Prostate gland (tissue), 2 donors: ENCODE measurements around the gene LHCGR. TPM values are rescaled to one million over a fixed set of nuclear protein-coding genes. Genes with fewer than 3 reads are reported as not detected.
"Not testable (repeated sequence)": the region's sequence is repeated elsewhere in the genome, so short reads cannot be mapped to it uniquely, and the experiment has no call there.

ENCODE experiments used
- DNase-seq: peaks from one replicate; pipeline ENCODE4 v3.0.0-alpha.2; 2019; ENCODE audit warnings: low spot score
- H3K27ac ChIP-seq, 2 donors: fragments of 200-600 bp; sonication (generic); 2 replicates each; pipeline ENCODE4 v1.5.1; 2017 to 2019
- H3K27me3 ChIP-seq: fragments of 200-600 bp; sonication (generic); replicated peaks from 2 replicates; pipeline ENCODE4 v1.5.1; 2019; ENCODE audit not compliant: insufficient read depth
- H3K36me3 ChIP-seq, 2 donors: fragments of 200-600 bp; sonication (generic); 1 replicate in 1 of 2; 2 replicates in 1 of 2; pipeline versions ENCODE4 v1.5.1 to v1.8.1; 2017 to 2019
- H3K4me1 ChIP-seq: fragments of 200-600 bp; sonication (generic); replicated peaks from 2 replicates; pipeline ENCODE4 v1.5.1; 2019
- H3K4me3 ChIP-seq, 2 donors: fragments of 200-600 bp; sonication (generic); 2 replicates each; pipeline ENCODE4 v1.5.1; 2017 to 2019
- H3K9me3 ChIP-seq: fragments of 200-600 bp; sonication (generic); 2 replicates; pipeline ENCODE4 v1.5.1; 2017
- POLR2A ChIP-seq: fragments of 450-650 bp; IDR thresholded peaks from one replicate; pipeline ENCODE4 v1.6.1; 2016; ENCODE audit warnings: antibody characterized with exemption, mild to moderate bottlenecking
- POLR2AphosphoS5 ChIP-seq: sonication (generic); formaldehyde crosslinking; IDR thresholded peaks from one replicate; pipeline ENCODE4 v1.6.1; 2017; ENCODE audit warnings: antibody characterized with exemption
- WGBS: methylation state at CpG from one replicate; pipeline ENCODE4 v1.1.5; 2018; 5-methylcytosine and 5-hydroxymethylcytosine counted together
- intact Hi-C: fragments of 100-400 bp; cut with DNase I; formaldehyde crosslinking; loops from one replicate; pipeline ENCODE4 v1.14.2; 2022
- total RNA-seq, 2 donors: library from RNA; depleted of rRNA; stranded (reverse); fragments of >200 nt; gene quantifications; one replicate each; pipeline ENCODE4 v1.1.0, GENCODE V29; 2016
- TF ChIP-seq, protein P1 (sequence below), 4 experiments: fragments of 200-600 bp in 2 of 4; fragments of 450-650 bp in 2 of 4; sonication (generic) in 2 of 4; IDR thresholded peaks; 1 replicate in 3 of 4; 2 replicates in 1 of 4; pipeline ENCODE4 v1.5.1; 2016 to 2019; ENCODE audit warnings: antibody characterized with exemption in 4 of 4, mild to moderate bottlenecking in 2 of 4, moderate library complexity in 2 of 4

The LHCGR gene
- total RNA-seq, 2 donors from 2014 or later = 1.6 TPM; not detected in 1

DNA sequence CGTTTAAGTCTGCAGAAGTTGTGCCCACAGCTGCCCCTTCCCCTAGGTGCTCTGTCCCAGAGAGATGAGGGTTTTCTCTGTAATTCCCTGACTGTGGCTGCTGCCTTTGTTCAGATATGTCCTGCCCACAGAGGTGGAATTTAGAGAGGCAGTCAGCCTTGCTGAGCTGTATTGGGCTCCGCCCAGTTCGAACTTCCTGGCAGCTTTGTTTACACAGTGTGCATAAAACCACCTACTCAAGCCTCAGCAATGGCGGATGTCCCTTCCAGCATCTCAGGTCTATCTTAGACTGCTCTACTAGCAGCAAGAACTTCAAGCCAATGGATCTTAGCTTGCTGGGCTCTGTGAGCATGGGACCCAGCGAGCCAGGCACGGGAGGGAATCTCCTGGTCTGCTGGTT, 48.1 kb downstream of the LHCGR start:
- no peaks in the 10 kb centered on the region for H3K4me1 ChIP-seq
- 64% methylated on average over 6 of the region's 6 CpGs for WGBS
- H3K27me3 ChIP-seq = no peaks in the 10 kb centered on the region
- intact Hi-C loops = no loop called here
- H3K9me3 ChIP-seq = no peaks in the 10 kb centered on the region
- no peak overlapping the region for H3K27ac ChIP-seq
- TF ChIP-seq, protein P1, sequence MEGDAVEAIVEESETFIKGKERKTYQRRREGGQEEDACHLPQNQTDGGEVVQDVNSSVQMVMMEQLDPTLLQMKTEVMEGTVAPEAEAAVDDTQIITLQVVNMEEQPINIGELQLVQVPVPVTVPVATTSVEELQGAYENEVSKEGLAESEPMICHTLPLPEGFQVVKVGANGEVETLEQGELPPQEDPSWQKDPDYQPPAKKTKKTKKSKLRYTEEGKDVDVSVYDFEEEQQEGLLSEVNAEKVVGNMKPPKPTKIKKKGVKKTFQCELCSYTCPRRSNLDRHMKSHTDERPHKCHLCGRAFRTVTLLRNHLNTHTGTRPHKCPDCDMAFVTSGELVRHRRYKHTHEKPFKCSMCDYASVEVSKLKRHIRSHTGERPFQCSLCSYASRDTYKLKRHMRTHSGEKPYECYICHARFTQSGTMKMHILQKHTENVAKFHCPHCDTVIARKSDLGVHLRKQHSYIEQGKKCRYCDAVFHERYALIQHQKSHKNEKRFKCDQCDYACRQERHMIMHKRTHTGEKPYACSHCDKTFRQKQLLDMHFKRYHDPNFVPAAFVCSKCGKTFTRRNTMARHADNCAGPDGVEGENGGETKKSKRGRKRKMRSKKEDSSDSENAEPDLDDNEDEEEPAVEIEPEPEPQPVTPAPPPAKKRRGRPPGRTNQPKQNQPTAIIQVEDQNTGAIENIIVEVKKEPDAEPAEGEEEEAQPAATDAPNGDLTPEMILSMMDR (IDR thresholded peaks at IDR 0.05) = no peak
- H3K4me3 ChIP-seq = no peak overlapping the region
- DNase-seq = no peak
- no peaks in the 10 kb centered on the region for H3K36me3 ChIP-seq

DNA sequence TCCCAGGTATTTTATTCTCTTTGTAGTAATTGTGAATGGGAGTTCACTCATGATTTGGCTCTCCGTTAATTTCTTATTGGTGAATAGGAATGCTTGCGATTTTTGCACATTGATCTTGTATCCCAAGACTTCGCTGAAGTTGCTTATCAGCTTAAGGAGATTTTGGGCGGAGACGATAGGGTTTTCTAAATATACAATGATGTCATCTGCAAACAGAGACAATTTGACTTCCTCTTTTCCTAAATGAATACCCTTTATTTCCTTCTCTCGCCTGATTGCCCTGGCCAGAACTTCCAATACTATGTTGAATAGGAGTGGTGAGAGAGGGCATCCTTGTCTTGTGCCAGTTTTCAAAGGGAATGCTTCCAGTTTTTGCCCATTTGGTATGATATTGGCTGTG, 51.9 kb downstream of the LHCGR start:
- 91% methylated on average over 6 of the region's 6 CpGs for WGBS
- H3K9me3 ChIP-seq, H3K27me3 ChIP-seq, H3K4me3 ChIP-seq, intact Hi-C loops, H3K36me3 ChIP-seq, H3K4me1 ChIP-seq, H3K27ac ChIP-seq, DNase-seq: not testable (repeated sequence)

DNA sequence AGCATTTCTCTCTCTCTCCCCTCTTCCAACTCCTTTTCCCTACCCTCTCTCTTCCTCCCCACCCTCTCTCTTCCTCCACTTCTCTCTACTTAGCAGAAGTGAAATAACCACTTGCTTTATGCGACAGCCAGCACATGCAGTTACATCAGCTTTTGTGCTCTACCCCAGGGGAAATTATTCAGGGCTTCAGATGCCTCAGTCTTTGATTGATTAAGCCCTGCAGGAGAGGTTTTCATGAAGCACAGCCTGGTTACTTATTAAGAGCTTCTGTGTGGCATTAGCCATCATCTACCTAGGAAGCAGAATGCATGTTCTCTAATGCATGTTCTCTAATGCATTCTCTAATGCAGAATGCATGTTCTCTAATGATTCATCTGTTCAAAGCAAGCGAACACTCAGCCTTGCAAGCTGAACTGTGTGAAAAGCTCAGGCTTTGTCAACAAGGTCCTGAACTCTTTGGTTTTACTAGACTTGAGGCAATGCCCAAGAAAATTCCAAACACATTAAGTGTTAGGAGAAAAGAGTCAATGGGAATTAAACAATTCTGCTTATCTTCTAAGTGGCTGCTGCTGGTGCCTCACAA, 56.1 kb downstream of the LHCGR start:
- Histone ChIP-seq H3K4me3 (no peak overlapping the region), H3K27ac (no peak overlapping the region), H3K4me1 (no peaks in the 10 kb centered on the region), H3K27me3 (no peaks in the 10 kb centered on the region), H3K9me3 (no peaks in the 10 kb centered on the region), H3K36me3 (no peaks in the 10 kb centered on the region)
- TF ChIP-seq, protein P1 (IDR thresholded peaks at IDR 0.05) = no peak
- TF ChIP-seq POLR2AphosphoS5 (no peak), POLR2A (no peak)
- intact Hi-C loops = no loop called here
- 50% methylated on average over 2 of the region's 2 CpGs for WGBS
- DNase-seq = no peak

DNA sequence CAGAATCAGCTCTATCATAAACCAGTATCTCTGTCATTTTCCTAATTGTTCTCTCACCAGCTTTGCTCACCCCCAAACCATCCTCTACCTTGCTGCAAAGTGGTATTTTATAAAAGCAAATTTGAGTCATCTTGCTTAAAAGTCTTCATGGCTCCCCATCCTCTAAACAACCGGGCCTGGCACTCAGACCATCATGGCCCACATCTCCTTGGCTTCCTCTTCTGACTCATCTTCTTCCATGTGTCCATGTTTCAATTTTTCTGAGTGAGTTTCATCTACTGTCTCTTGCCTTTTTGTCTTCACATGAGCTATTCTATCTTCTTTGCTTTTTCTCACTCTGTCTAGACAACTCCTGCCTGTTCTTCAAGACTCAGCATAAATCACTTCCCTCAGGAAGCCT, 58.6 kb downstream of the LHCGR start:
- no peak for DNase-seq
- intact Hi-C loops = no loop called here
- H3K4me1 ChIP-seq = no peaks in the 10 kb centered on the region
- TF ChIP-seq, protein P1 (IDR thresholded peaks at IDR 0.05) = no peak
- TF ChIP-seq POLR2AphosphoS5 = no peak
- TF ChIP-seq POLR2A = no peak
- H3K36me3 ChIP-seq = no peaks in the 10 kb centered on the region
- no peak overlapping the region for H3K27ac ChIP-seq
- WGBS = 91% methylated on average over 1 of the region's 1 CpG
- H3K4me3 ChIP-seq = no peak overlapping the region
- H3K9me3 ChIP-seq = no peaks in the 10 kb centered on the region
- H3K27me3 ChIP-seq = no peaks in the 10 kb centered on the region

DNA sequence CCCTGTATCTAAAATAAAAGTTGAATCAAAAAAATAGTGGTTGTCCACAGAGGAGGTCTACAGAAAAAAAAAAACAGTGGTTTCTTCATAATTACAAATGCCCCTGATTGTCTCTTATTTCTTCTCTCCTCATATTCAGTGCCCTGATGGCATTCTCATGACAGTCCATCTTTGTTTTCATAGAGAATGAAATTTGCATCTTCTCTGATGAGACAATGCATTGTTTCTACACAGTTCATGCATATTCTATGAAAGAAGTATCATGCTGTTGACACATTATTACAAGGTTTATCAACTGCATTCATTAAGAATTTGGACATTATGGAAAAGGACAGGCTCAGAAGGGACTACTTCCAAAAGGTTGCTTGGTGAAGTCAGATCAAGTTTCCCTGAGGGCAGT, 59.5 kb downstream of the LHCGR start:
- H3K4me3 ChIP-seq = no peak overlapping the region
- H3K27me3 ChIP-seq = no peaks in the 10 kb centered on the region
- no peak overlapping the region for H3K27ac ChIP-seq
- H3K36me3 ChIP-seq = no peaks in the 10 kb centered on the region
- H3K9me3 ChIP-seq = no peaks in the 10 kb centered on the region
- no peaks in the 10 kb centered on the region for H3K4me1 ChIP-seq
- intact Hi-C loops = no loop called here
- DNase-seq = no peak
- TF ChIP-seq, protein P1 (IDR thresholded peaks at IDR 0.05) = no peak
- TF ChIP-seq POLR2AphosphoS5 = no peak
- TF ChIP-seq POLR2A = no peak
